GM18508 (cell line): ENCODE measurements around the gene SAMD13.
A peak's percentile ranks its signal among the peaks of the same experiment; 100 is the strongest.
"Not testable (repeated sequence)": the region's sequence is repeated elsewhere in the genome, so short reads cannot be mapped to it uniquely, and the experiment has no call there.

ENCODE experiments used
- ATAC-seq: cut with Tn5 transposase; IDR thresholded peaks from one replicate; pipeline ENCODE4 v1.9.1; 2021; ENCODE audit warnings: moderate number of reproducible peaks; ENCODE audit not compliant: insufficient read depth, unreplicated experiment

The SAMD13 gene

GRCh38 chr1:84282780-84283333, 18.7 kb upstream of the SAMD13 start:
- ATAC-seq: peak; percentile 81

- no peak for ATAC-seq
Observed at GRCh38 chr1:84283381-84283780, 18.1 kb upstream of the SAMD13 start.

- no peak for ATAC-seq
Observed at GRCh38 chr1:84286071-84286470, 15.4 kb upstream of the SAMD13 start.

GRCh38 chr1:84287389-84287788, 14.1 kb upstream of the SAMD13 start:
- ATAC-seq: not testable (repeated sequence)

- no peak for ATAC-seq
Observed at GRCh38 chr1:84289169-84289785, 12.2 kb upstream of the SAMD13 start.

GRCh38 chr1:84291882-84292655, 9.4 kb upstream of the SAMD13 start:
- ATAC-seq: no peak

GRCh38 chr1:84293766-84294165, 7.7 kb upstream of the SAMD13 start:
- no peak for ATAC-seq

- ATAC-seq: no peak
Observed at GRCh38 chr1:84294751-84295150, 6.8 kb upstream of the SAMD13 start.

- ATAC-seq: no peak
Observed at GRCh38 chr1:84297546-84298244, 3.8 kb upstream of the SAMD13 start.

GRCh38 chr1:84298328-84298683, 3.2 kb upstream of the SAMD13 start:
- ATAC-seq: no peak

GRCh38 chr1:84298684-84299535, 2.6 kb upstream of the SAMD13 start:
- no peak for ATAC-seq

GRCh38 chr1:84299536-84300170, 1.9 kb upstream of the SAMD13 start:
- ATAC-seq: no peak

- ATAC-seq: no peak
Observed at GRCh38 chr1:84300501-84300900, 1.0 kb upstream of the SAMD13 start.

GRCh38 chr1:84301785-84302385, 377 bp downstream of the SAMD13 start:
- ATAC-seq: no peak

GRCh38 chr1:84303314-84303830, 1.9 kb downstream of the SAMD13 start:
- ATAC-seq: no peak

GRCh38 chr1:84307398-84307797, 5.9 kb downstream of the SAMD13 start:
- ATAC-seq: no peak

- no peak for ATAC-seq
Observed at GRCh38 chr1:84311296-84311695, 9.8 kb downstream of the SAMD13 start.

- ATAC-seq: no peak
Observed at GRCh38 chr1:84319662-84320061, 18.2 kb downstream of the SAMD13 start.

- ATAC-seq: no peak
Observed at GRCh38 chr1:84327830-84328229, 26.3 kb downstream of the SAMD13 start.
